MCF 10A (cell line): Measurements from ENCODE around the gene WDFY4. TPM values are rescaled to one million over a fixed set of nuclear protein-coding genes. Genes with fewer than 3 reads are reported as not detected.

ENCODE experiments used
- BruUV-seq: library from RNA; stranded (reverse); fragments of 400-500 nt; replicated peaks from 2 replicates; lab custom pipeline; 2021; lab: Mats Ljungman, UMichigan
- CTCF ChIA-PET: fragments of 300-600 bp; sonication (Branson Sonifier 250); formaldehyde crosslinking; extraction: SDS; loops from one replicate; lab custom pipeline; 2021; ENCODE audit warnings: antibody characterized with exemption, inconsistent platforms; lab: Yijun Ruan, JAX
- POLR2A ChIA-PET: fragments of 300-600, 350-650 bp; sonication (Branson Sonifier 250); formaldehyde crosslinking; extraction: SDS; loops from one replicate; lab custom pipeline; 2020; ENCODE audit warnings: antibody characterized with exemption, inconsistent platforms; lab: Yijun Ruan, JAX
- DNase-seq: peaks from one replicate; pipeline ENCODE4 v3.0.0-alpha.2; 2018; ENCODE audit not compliant: unreplicated experiment
- H3K27ac Mint-ChIP-seq: one replicate; pipeline ENCODE4 v1.8.0; 2022; ENCODE audit warnings: mild to moderate bottlenecking, low read depth, mixed read lengths; ENCODE audit not compliant: unreplicated experiment
- H3K27me3 Mint-ChIP-seq: one replicate; pipeline ENCODE4 v1.8.0; 2022; ENCODE audit warnings: mixed read lengths; ENCODE audit not compliant: insufficient read depth, unreplicated experiment
- H3K36me3 Mint-ChIP-seq: one replicate; pipeline ENCODE4 v1.8.0; 2022; ENCODE audit warnings: mild to moderate bottlenecking, moderate library complexity, mixed read lengths; ENCODE audit not compliant: insufficient read depth, unreplicated experiment
- H3K4me1 Mint-ChIP-seq: one replicate; pipeline ENCODE4 v1.8.0; 2022; ENCODE audit warnings: mixed read lengths; ENCODE audit not compliant: insufficient read depth, unreplicated experiment
- H3K4me3 Mint-ChIP-seq: one replicate; pipeline ENCODE4 v1.8.0; 2022; ENCODE audit warnings: mild to moderate bottlenecking, moderate library complexity, mixed read lengths; ENCODE audit not compliant: unreplicated experiment
- H3K9me3 Mint-ChIP-seq: one replicate; pipeline ENCODE4 v1.8.0; 2022; ENCODE audit warnings: mixed read lengths; ENCODE audit not compliant: unreplicated experiment
- intact Hi-C: fragments of 100-400 bp; cut with micrococcal nuclease; formaldehyde crosslinking; loops from 2 replicates; pipeline ENCODE4 v1.14.1; 2022
- total RNA-seq: library from RNA; stranded (reverse); gene quantifications from 2 replicates; pipeline ENCODE4 v1.2.3, GENCODE V29; 2022
- TF ChIP-seq, protein P1 (sequence below): fragments of 200-600 bp; IDR thresholded peaks from one replicate; pipeline ENCODE4 v1.8.0; 2022; ENCODE audit warnings: antibody characterized with exemption, mild to moderate bottlenecking; ENCODE audit not compliant: unreplicated experiment

Gene WDFY4
- total RNA-seq, 1 experiment from 2014 or later, result not detected

GRCh38 chr10:48881937-48882336 is 197.3 kb downstream of the WDFY4 start:
- H3K36me3 Mint-ChIP-seq, result no peaks in the 10 kb centered on the region
- H3K4me3 Mint-ChIP-seq, result no peak overlapping the region
- intact Hi-C loops, result no loop called here
- ChIA-PET POLR2A (no interaction called here), CTCF (interaction anchor here (0.5 to 0.6 kb wide), 3 partner anchors 100 to 647 kb away, joined by 3 to 4 read pairs (median 3); no protein-coding TSS in a partner anchor)
- no peak for DNase-seq
- H3K4me1 Mint-ChIP-seq, result no peaks in the 10 kb centered on the region
- no peaks in the 10 kb centered on the region for H3K9me3 Mint-ChIP-seq
- no peak overlapping the region for H3K27ac Mint-ChIP-seq
- no TSS peak for BruUV-seq
- TF ChIP-seq, protein P1, sequence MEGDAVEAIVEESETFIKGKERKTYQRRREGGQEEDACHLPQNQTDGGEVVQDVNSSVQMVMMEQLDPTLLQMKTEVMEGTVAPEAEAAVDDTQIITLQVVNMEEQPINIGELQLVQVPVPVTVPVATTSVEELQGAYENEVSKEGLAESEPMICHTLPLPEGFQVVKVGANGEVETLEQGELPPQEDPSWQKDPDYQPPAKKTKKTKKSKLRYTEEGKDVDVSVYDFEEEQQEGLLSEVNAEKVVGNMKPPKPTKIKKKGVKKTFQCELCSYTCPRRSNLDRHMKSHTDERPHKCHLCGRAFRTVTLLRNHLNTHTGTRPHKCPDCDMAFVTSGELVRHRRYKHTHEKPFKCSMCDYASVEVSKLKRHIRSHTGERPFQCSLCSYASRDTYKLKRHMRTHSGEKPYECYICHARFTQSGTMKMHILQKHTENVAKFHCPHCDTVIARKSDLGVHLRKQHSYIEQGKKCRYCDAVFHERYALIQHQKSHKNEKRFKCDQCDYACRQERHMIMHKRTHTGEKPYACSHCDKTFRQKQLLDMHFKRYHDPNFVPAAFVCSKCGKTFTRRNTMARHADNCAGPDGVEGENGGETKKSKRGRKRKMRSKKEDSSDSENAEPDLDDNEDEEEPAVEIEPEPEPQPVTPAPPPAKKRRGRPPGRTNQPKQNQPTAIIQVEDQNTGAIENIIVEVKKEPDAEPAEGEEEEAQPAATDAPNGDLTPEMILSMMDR, result no peak
- peaks cover 20% of the 10 kb centered on the region for H3K27me3 Mint-ChIP-seq

DNA sequence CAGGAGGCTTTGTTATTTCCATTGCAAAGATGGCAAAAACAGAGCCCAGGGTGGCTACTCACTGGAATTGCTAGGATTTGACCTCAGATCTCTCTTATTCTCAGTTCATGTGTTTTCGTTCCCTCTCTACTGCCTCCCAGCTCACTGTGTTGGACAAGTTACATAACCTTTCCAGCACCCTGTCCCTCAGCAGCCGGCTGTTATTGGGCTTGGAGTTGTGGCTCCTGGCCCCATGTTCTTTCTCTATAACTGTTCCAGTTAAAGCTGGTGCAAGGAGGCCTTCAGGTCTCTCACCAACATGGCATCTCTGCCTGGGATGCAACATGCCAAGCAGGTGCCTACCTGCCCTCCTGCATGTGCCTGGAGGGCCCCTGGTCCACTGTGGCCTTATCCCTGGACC is 198.2 kb downstream of the WDFY4 start:
- H3K9me3 Mint-ChIP-seq, result no peaks in the 10 kb centered on the region
- no peak for DNase-seq
- H3K4me1 Mint-ChIP-seq, result no peaks in the 10 kb centered on the region
- H3K4me3 Mint-ChIP-seq, result no peak overlapping the region
- TF ChIP-seq, protein P1, result no peak
- peaks cover 22% of the 10 kb centered on the region for H3K27me3 Mint-ChIP-seq
- BruUV-seq, result no TSS peak
- H3K36me3 Mint-ChIP-seq, result no peaks in the 10 kb centered on the region
- H3K27ac Mint-ChIP-seq, result no peak overlapping the region
- intact Hi-C loops, result no loop called here
- POLR2A ChIA-PET, result no interaction called here
- CTCF ChIA-PET, result interaction anchor here (0.6 to 2.3 kb wide), 3 partner anchors 99 to 279 kb away, joined by 4 to 6 read pairs (median 4); no protein-coding TSS in a partner anchor

- H3K27ac Mint-ChIP-seq, result no peak overlapping the region
- TF ChIP-seq, protein P1, result no peak
Observed at GRCh38 chr10:48883701-48884100, 199.0 kb downstream of the WDFY4 start.

DNA sequence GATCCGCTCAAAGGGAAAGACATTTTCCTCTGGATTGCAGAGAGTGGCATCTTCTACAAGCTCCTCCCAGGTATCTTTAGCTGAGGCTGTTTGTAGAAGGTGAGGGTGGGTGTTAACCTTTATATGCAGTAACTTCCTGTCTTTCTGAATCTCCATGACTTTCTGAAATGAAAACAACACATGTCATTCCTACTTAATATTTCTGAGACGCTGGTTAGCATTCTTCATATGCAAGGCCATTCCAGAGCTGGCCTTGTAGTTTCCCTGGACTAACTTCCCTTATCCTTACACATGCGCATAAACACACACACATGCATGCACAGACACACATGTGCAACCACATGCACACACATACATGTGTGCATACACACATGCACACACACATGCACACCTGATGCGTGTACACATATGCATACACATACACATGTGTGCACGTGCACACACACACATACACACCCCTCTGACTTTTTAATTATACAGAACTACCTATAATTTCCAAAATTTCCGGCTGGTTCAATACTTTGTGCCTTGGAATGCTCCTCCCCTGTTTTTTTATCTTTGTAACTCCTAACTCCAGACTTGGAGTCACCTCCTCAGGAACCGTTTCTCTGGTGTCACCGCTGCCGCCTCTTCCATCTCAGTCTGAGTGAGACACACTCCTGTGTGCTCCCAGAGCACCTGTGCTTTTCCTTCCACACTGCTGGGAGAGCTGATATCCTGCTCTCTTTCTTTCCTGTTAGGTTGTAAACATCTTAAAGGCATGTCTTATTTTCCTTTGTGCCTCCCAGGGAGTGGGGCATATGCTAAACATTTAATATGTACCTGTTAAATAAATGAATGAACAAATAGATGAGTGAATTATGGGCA is 199.7 kb downstream of the WDFY4 start:
- H3K36me3 Mint-ChIP-seq, result no peaks in the 10 kb centered on the region
- H3K9me3 Mint-ChIP-seq, result no peaks in the 10 kb centered on the region
- DNase-seq, result no peak
- H3K4me3 Mint-ChIP-seq, result no peak overlapping the region
- H3K27ac Mint-ChIP-seq, result no peak overlapping the region
- intact Hi-C loops, result loop anchor here (2.0 kb wide), 1 partner anchor 276 kb away; no protein-coding TSS in a partner anchor
- no peaks in the 10 kb centered on the region for H3K4me1 Mint-ChIP-seq
- TF ChIP-seq, protein P1, result no peak
- CTCF ChIA-PET, result interaction anchor here (0.6 to 2.4 kb wide), 14 partner anchors 13 to 627 kb away, joined by 3 to 11 read pairs (median 4); no protein-coding TSS in a partner anchor
- peaks cover 25% of the 10 kb centered on the region for H3K27me3 Mint-ChIP-seq
- no TSS peak for BruUV-seq
- POLR2A ChIA-PET, result no interaction called here

More at GRCh38 chr10:48883701-48884100, 199.0 kb downstream of the WDFY4 start:
- ChIA-PET POLR2A (no interaction called here), CTCF (interaction anchor here (0.6 to 2.3 kb wide), 3 partner anchors 225 to 609 kb away, joined by 3 to 6 read pairs (median 4); no protein-coding TSS in a partner anchor)
- Mint-ChIP-seq H3K9me3 (no peaks in the 10 kb centered on the region), H3K4me3 (no peak overlapping the region), H3K4me1 (no peaks in the 10 kb centered on the region), H3K36me3 (no peaks in the 10 kb centered on the region), H3K27me3 (peaks cover 25% of the 10 kb centered on the region)
- no peak for DNase-seq
- no TSS peak for BruUV-seq
- intact Hi-C loops, result loop anchor here (2.0 kb wide), 1 partner anchor 277 kb away; no protein-coding TSS in a partner anchor
